ENCODE results near the gene SLC22A5.

- TF ChIP-seq POLR2AphosphoS5 (IDR thresholded peaks at IDR 0.05) (no peak), POLR2A (IDR thresholded peaks at IDR 0.05) (no peak), CTCF (IDR thresholded peaks at IDR 0.05) (no peak)
Observed at GRCh38 chr5:132435447-132435846, 65.9 kb downstream of the SLC22A5 start.

All from breast epithelium (tissue), 3 donors.